IMR-90 (cell line): ENCODE measurements around the gene ADAMTS12.

Source experiments
- BHLHE40 ChIP-seq: fragments of 150-350 bp; IDR thresholded peaks from 2 replicates; pipeline ENCODE4 v1.6.1; 2016; ENCODE audit warnings: mild to moderate bottlenecking, low read depth, low read length
- CEBPB ChIP-seq: IDR thresholded peaks from 2 replicates; pipeline ENCODE4 v1.6.1; 2012; ENCODE audit warnings: low read depth, low read length, improper control_type of control experiment
- FOS ChIP-seq: fragments of 150-350 bp; IDR thresholded peaks from 2 replicates; pipeline ENCODE4 v1.6.1; 2016; ENCODE audit warnings: low read depth, low read length
- MAFK ChIP-seq: IDR thresholded peaks from 2 replicates; pipeline ENCODE4 v1.6.1; 2012; ENCODE audit warnings: low read depth, low read length, improper control_type of control experiment
- MAZ ChIP-seq: IDR thresholded peaks from 2 replicates; pipeline ENCODE4 v1.6.1; 2012; ENCODE audit warnings: low read depth, mild to moderate bottlenecking, low read length, improper control_type of control experiment, moderate library complexity, borderline replicate concordance
- MXI1 ChIP-seq: IDR thresholded peaks from 2 replicates; pipeline ENCODE4 v1.6.1; 2012; ENCODE audit warnings: low read depth, mild to moderate bottlenecking, low read length, moderate library complexity, borderline replicate concordance
- POLR2A ChIP-seq: IDR thresholded peaks from 2 replicates; pipeline ENCODE4 v1.6.1; 2012; ENCODE audit warnings: mild to moderate bottlenecking, low read depth, low read length
- RAD21 ChIP-seq: IDR thresholded peaks from 2 replicates; pipeline ENCODE4 v1.6.1; 2012; ENCODE audit warnings: low read length, improper control_type of control experiment
- RFX5 ChIP-seq: IDR thresholded peaks from 2 replicates; pipeline ENCODE4 v1.8.0; 2012; ENCODE audit warnings: low read depth, mild to moderate bottlenecking, low read length, moderate library complexity
- TF ChIP-seq, protein P1 (sequence below): conservative IDR thresholded peaks from 2 replicates; pipeline ENCODE4 v1.5.1; 2012; ENCODE audit warnings: mild to moderate bottlenecking, low read depth, low read length, improper control_type of control experiment
- TF ChIP-seq, protein P2 (sequence below): fragments of 150-350 bp; IDR thresholded peaks from 2 replicates; pipeline ENCODE4 v1.6.1; 2017; ENCODE audit warnings: mild to moderate bottlenecking, antibody characterized with exemption, low read length, low read depth

DNA sequence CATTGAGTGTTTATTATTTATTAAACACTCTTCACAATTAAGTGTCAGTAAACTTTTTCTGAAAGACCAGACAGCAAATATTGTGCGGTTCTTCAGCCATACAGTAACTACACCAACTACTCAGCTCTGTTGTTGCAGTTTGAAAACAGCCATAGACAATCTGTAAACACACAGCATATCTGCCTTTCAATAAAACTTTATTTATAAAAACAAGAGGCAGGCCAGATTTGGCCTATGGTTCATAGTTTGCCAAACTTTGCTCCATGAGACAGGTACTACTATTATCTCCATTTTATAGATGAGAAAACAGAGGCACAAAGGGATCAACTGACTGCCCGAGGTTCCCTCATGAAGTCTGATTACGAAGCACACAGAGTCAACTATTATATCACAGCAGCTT, 11.5 kb downstream of the ADAMTS12 start:
- TF ChIP-seq POLR2A (no peak), CEBPB (no peak), MXI1 (no peak), RAD21 (no peak), MAFK (no peak), FOS (no peak), MAZ (no peak), RFX5 (no peak), BHLHE40 (no peak)
- TF ChIP-seq, protein P1, sequence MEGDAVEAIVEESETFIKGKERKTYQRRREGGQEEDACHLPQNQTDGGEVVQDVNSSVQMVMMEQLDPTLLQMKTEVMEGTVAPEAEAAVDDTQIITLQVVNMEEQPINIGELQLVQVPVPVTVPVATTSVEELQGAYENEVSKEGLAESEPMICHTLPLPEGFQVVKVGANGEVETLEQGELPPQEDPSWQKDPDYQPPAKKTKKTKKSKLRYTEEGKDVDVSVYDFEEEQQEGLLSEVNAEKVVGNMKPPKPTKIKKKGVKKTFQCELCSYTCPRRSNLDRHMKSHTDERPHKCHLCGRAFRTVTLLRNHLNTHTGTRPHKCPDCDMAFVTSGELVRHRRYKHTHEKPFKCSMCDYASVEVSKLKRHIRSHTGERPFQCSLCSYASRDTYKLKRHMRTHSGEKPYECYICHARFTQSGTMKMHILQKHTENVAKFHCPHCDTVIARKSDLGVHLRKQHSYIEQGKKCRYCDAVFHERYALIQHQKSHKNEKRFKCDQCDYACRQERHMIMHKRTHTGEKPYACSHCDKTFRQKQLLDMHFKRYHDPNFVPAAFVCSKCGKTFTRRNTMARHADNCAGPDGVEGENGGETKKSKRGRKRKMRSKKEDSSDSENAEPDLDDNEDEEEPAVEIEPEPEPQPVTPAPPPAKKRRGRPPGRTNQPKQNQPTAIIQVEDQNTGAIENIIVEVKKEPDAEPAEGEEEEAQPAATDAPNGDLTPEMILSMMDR: no peak
- TF ChIP-seq, protein P2, sequence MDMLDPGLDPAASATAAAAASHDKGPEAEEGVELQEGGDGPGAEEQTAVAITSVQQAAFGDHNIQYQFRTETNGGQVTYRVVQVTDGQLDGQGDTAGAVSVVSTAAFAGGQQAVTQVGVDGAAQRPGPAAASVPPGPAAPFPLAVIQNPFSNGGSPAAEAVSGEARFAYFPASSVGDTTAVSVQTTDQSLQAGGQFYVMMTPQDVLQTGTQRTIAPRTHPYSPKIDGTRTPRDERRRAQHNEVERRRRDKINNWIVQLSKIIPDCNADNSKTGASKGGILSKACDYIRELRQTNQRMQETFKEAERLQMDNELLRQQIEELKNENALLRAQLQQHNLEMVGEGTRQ: no peak
